Adipocyte (in vitro differentiated cells): Measurements from ENCODE around the gene CREB1.

Source experiments
- DNase-seq: peaks from one replicate; pipeline ENCODE4 v3.0.0-alpha.2; 2015; ENCODE audit warnings: low read depth
- H3K27me3 ChIP-seq: replicated peaks from 2 replicates; pipeline ENCODE4 v1.7.0; 2013; ENCODE audit warnings: mild to moderate bottlenecking, low read length, moderate library complexity; ENCODE audit not compliant: control insufficient read depth, insufficient read depth
- H3K36me3 ChIP-seq: 2 replicates; pipeline ENCODE4 v1.7.0; 2013; ENCODE audit warnings: low read length, mild to moderate bottlenecking, moderate library complexity; ENCODE audit not compliant: control insufficient read depth, insufficient read depth, severe bottlenecking
- H3K4me1 ChIP-seq: 2 replicates; pipeline ENCODE4 v1.7.0; 2013; ENCODE audit warnings: mild to moderate bottlenecking, low read length, moderate library complexity; ENCODE audit not compliant: control insufficient read depth, insufficient read depth
- H3K4me3 ChIP-seq: 2 replicates; pipeline ENCODE4 v1.7.0; 2013; ENCODE audit warnings: mild to moderate bottlenecking, low read length, moderate library complexity
- H3K9ac ChIP-seq: 2 replicates; pipeline ENCODE4 v1.7.0; 2013; ENCODE audit warnings: mild to moderate bottlenecking, low read length, moderate library complexity
- H3K9me3 ChIP-seq: 2 replicates; pipeline ENCODE4 v1.7.0; 2013; ENCODE audit warnings: mild to moderate bottlenecking, low read length, moderate library complexity; ENCODE audit not compliant: control insufficient read depth

Gene CREB1

GRCh38 chr2:207593277-207593676 lies 63.5 kb downstream of the CREB1 start:
- Histone ChIP-seq H3K9ac (no peak overlapping the region), H3K9me3 (peaks cover 10% of the 10 kb centered on the region), H3K4me1 (no peaks in the 10 kb centered on the region), H3K27me3 (no peaks in the 10 kb centered on the region), H3K4me3 (no peak overlapping the region), H3K36me3 (peaks cover 57% of the 10 kb centered on the region)
- DNase-seq = no peak

GRCh38 chr2:207594264-207594663 lies 64.5 kb downstream of the CREB1 start:
- no peak overlapping the region for H3K4me3 ChIP-seq
- H3K36me3 ChIP-seq = peaks cover 51% of the 10 kb centered on the region
- no peak overlapping the region for H3K9ac ChIP-seq
- no peak for DNase-seq
- peaks cover under 1% of the 10 kb centered on the region for H3K4me1 ChIP-seq
- H3K27me3 ChIP-seq = no peaks in the 10 kb centered on the region
- peaks cover 10% of the 10 kb centered on the region for H3K9me3 ChIP-seq

DNA sequence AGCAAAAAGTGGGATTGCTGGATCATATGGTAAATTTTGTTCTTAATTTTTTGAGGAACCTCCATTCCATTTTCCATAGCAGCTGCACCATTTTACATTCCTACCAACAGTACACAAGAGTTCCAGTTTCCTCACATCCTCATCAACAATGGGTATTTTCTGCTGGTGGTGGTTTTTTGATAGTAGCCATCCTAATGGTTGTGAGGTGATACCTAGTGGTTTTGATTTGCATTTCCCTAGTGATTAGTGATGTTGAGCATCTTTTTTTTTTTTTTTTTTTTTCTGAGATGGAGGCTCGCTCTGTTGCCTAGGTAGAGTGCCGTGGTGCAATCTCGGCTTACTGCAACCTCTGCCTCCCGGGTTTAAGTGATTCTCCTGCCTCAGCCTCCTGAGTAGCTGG lies 65.0 kb downstream of the CREB1 start:
- Histone ChIP-seq H3K4me1 (peaks cover 5% of the 10 kb centered on the region), H3K27me3 (no peaks in the 10 kb centered on the region), H3K9me3 (peaks cover 10% of the 10 kb centered on the region), H3K9ac (no peak overlapping the region), H3K36me3 (peaks cover 46% of the 10 kb centered on the region), H3K4me3 (no peak overlapping the region)
- DNase-seq = no peak

DNA sequence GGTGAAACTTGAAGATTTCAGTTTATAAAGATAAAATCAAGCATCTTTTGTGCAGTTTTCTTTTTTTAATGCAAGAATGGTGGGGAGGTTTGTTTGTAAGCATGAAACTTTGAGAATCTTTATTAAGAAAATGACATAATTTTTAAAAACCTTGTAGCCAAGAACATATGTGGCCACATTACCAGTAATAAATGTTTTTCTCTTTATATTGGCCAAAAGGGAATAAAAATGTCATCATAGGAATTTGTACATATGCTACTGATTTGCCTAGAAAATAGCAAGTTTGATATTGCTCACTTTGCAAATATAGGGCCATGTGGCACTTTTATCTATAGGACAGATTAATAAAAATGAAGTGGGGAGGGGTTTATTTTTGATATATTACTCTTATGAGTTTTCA lies 69.9 kb downstream of the CREB1 start:
- no peaks in the 10 kb centered on the region for H3K9me3 ChIP-seq
- DNase-seq = no peak

DNA sequence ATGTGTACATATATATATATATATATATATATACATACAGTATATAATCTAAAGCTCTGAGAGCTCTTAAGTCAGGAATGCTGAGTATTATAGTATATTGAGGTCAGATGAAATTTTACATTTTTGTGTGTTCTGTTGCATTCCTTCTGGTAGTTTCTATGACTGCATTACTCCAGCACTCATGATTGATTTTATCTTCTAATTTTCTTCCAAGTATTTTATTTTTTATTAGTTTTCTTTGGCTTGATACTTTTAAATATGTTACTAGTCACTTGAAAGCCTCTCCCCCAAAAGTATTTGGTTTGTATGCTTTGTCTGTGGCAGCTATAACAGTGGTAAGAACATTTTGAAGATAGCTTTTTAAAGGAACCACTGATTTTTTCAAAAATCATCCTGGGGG lies 70.5 kb downstream of the CREB1 start:
- peak; percentile 56 for DNase-seq
- Histone ChIP-seq H3K4me1 (peaks cover 15% of the 10 kb centered on the region), H3K27me3 (no peaks in the 10 kb centered on the region), H3K9ac (no peak overlapping the region), H3K9me3 (no peaks in the 10 kb centered on the region), H3K4me3 (no peak overlapping the region), H3K36me3 (peaks cover 25% of the 10 kb centered on the region)

More for the DNA sequence above, 69.9 kb downstream of the CREB1 start:
- Histone ChIP-seq H3K4me1 (peaks cover 15% of the 10 kb centered on the region), H3K4me3 (no peak overlapping the region), H3K36me3 (peaks cover 27% of the 10 kb centered on the region), H3K9ac (no peak overlapping the region), H3K27me3 (no peaks in the 10 kb centered on the region)

DNA sequence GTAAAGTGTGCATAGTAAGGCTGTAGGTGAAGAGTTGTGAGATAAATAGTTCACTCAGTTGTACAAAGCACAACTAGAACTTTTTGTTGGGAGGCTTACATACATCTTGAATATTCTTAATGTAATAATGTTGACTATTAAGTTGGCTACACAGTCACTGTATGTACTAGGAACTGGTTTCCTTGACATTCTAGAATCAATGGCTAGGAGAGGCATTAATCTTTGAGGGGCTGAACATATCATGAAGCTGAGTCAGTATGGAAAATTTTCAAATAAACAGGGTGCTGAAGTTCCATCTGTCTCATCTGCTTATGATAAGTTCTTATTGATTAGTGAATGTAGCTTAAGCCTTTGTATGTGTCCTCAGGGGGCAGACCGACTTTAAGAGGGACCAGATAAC lies 72.0 kb downstream of the CREB1 start:
- Histone ChIP-seq H3K36me3 (peaks cover 15% of the 10 kb centered on the region), H3K27me3 (no peaks in the 10 kb centered on the region), H3K9ac (no peak overlapping the region), H3K4me3 (no peak overlapping the region), H3K9me3 (no peaks in the 10 kb centered on the region), H3K4me1 (peaks cover 15% of the 10 kb centered on the region)
- DNase-seq = no peak

- peaks cover 4% of the 10 kb centered on the region for H3K36me3 ChIP-seq
- peaks cover 15% of the 10 kb centered on the region for H3K4me1 ChIP-seq
- no peaks in the 10 kb centered on the region for H3K27me3 ChIP-seq
- H3K4me3 ChIP-seq = no peak overlapping the region
- no peaks in the 10 kb centered on the region for H3K9me3 ChIP-seq
- DNase-seq = no peak
- no peak overlapping the region for H3K9ac ChIP-seq
Observed at GRCh38 chr2:207603486-207603885, 73.7 kb downstream of the CREB1 start.

- no peak overlapping the region for H3K4me3 ChIP-seq
- no peaks in the 10 kb centered on the region for H3K27me3 ChIP-seq
- no peak overlapping the region for H3K9ac ChIP-seq
- H3K9me3 ChIP-seq = no peaks in the 10 kb centered on the region
- DNase-seq = no peak
- H3K4me1 ChIP-seq = no peaks in the 10 kb centered on the region
- peaks cover 4% of the 10 kb centered on the region for H3K36me3 ChIP-seq
Observed at GRCh38 chr2:207606399-207606798, 76.6 kb downstream of the CREB1 start.

DNA sequence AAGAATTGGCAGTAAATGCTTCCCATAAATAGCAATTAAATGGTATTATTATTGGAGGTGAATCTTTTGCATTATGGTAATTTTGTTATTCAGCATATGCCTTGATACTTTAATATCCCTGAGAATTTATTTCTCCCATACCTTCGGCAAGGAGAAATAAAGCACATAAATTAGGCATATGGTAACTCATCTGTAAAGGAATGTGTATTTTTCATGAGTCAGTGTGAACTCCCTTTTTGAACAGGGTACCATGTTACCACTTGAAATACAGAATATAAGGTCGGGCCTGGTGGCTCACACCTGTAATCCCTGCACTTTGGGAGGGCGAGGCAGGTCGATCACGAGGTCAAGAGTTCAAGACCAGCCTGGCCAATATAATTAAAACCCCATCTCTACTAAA lies 77.1 kb downstream of the CREB1 start:
- DNase-seq = no peak
- Histone ChIP-seq H3K4me3 (no peak overlapping the region), H3K9me3 (no peaks in the 10 kb centered on the region), H3K4me1 (no peaks in the 10 kb centered on the region), H3K27me3 (no peaks in the 10 kb centered on the region), H3K9ac (no peak overlapping the region), H3K36me3 (peaks cover 4% of the 10 kb centered on the region)

DNA sequence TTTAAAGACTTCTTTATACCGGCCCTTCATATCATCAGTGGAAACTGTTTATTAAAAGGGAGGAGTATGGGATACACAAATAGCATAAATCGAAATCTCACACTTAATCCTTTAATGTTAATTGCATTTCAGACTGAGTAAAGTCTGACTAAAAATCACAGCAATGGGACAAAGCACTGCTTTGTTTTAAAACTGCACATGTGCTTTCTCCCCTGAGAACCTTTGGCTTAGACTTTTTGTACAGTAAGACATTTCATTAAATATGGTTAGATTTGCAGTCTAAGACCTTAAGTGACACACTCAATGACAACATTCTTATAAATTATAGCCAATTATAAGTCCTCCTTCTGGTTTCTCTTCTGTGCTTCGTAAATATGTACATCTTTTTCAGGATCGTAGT lies 83.0 kb downstream of the CREB1 start:
- H3K27me3 ChIP-seq = no peaks in the 10 kb centered on the region
- no peak overlapping the region for H3K4me3 ChIP-seq
- H3K9me3 ChIP-seq = no peaks in the 10 kb centered on the region
- H3K9ac ChIP-seq = no peak overlapping the region
- DNase-seq = no peak
- peaks cover 8% of the 10 kb centered on the region for H3K36me3 ChIP-seq
- H3K4me1 ChIP-seq = peaks cover 11% of the 10 kb centered on the region

GRCh38 chr2:207614824-207615223 lies 85.1 kb downstream of the CREB1 start:
- no peak overlapping the region for H3K9ac ChIP-seq
- H3K9me3 ChIP-seq = no peaks in the 10 kb centered on the region
- no peaks in the 10 kb centered on the region for H3K27me3 ChIP-seq
- DNase-seq = no peak
- no peak overlapping the region for H3K4me3 ChIP-seq
- peaks cover 11% of the 10 kb centered on the region for H3K4me1 ChIP-seq
- peaks cover 11% of the 10 kb centered on the region for H3K36me3 ChIP-seq

GRCh38 chr2:207616185-207616584 lies 86.4 kb downstream of the CREB1 start:
- Histone ChIP-seq H3K4me1 (peaks cover 11% of the 10 kb centered on the region), H3K4me3 (no peak overlapping the region), H3K36me3 (peaks cover 14% of the 10 kb centered on the region), H3K27me3 (no peaks in the 10 kb centered on the region), H3K9ac (no peak overlapping the region), H3K9me3 (no peaks in the 10 kb centered on the region)
- DNase-seq = no peak
